Smooth muscle cell of the coronary artery (primary cell): Measurements from ENCODE around the gene TUBG2. TPM values are rescaled to one million over a fixed set of nuclear protein-coding genes. Genes with fewer than 3 reads are reported as not detected.

Source experiments
- total RNA-seq: library from RNA; depleted of rRNA; stranded (reverse); fragments of >200 nt; gene quantifications from 2 replicates; pipeline ENCODE4 v1.2.3, GENCODE V29; 2014; ENCODE audit warnings: low replicate concordance

Gene TUBG2
- 5.4 and 6.8 TPM in 2 replicates for total RNA-seq

DNA sequence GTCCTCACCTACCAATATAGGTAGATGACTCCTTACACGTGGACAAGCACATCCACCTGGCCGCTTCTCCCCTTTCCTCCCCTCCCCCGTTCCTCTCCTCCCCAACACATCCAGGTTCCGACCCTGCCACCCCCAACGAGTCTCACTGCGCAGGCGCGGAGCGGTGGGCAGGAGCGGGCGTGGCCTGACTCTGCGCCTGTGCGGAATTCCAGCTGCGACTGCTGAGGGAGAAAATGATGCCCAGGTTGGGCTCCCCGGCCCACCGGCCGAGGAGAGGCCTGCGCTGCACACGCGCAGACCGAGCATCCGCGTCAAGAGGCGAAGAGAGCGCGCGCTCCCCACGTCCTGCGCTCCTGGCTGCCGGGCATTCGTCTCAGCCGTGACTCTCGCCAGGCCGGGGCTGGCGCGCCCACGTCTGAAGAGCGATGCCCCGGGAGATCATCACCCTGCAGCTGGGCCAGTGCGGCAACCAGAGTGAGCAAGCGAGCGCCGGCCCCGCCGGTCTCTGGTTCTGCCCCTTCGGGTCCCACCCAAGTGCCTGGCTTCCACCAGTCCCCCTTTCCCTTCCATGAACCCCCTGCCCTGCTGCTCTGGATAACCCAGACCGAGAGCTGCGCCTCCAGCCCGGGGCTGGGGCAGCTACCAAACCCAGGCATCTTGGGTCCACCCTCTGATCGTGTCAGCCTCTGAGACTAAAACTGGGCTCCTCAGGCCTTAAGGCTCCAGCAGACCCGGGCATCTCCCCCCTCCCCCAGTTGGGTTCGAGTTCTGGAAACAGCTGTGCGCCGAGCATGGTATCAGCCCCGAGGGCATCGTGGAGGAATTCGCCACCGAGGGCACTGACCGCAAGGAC lies at the start of gene TUBG2:
TUBG2 (plus strand) TSS at position 206 of the 853 bp plus-strand sequence; CDS start at position 426, 220 bp downstream.

GRCh38 chr17:42676424-42677011 lies 17.4 kb downstream of the TUBG2 start, which contains the start of gene PLEKHH3:
Gene PLEKHH3, minus strand, starts transcription at chr17:42676994. Its CDS starts 431 bp downstream, at chr17:42676563.

DNA sequence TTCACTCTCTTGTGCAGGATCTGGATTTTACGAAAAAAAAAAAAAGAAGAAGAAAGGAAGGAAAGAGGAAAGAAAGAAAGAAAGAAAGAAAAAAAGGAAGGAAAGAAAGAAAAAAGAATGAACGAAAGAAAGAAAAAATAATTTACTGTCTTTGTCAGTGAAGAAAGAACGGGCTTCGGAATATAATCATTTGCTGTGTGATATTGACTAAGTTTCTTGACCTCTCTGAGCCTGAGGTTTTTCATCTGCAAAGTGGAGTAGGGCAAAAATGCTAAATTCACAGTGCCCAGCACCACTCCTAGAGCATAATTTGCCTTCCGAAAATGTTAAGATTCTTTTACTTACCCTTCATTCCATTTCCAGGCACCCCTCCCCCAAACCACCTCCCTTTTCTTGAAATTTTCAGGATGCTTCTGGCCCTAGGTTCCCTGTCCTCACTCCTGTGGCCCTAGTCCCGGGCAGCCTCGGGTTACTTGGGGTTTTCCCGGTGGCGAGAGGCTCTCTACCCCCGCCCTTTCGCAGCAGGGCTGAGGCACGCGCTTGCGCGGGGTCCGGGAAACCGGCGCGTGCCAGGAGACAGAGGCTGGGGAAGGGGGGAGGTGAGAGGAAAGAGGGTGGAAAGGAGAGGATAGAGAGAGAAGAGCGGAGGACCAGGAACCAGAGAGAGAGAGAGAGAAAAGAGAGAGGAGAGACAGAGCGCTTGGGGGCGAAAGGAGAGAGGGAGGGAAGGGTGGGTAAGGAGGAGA lies 23.1 kb downstream of the TUBG2 start, which contains the start of gene CNTNAP1:
CNTNAP1 (plus strand) TSS at position 556 of the 746 bp plus-strand sequence. CDS start 299 bp downstream, outside the sequence.

Other genes with a start within 250 kb of the TUBG2 start
- 602 and 708 TPM in 2 replicates for gene CAVIN1, start 236.0 kb upstream of the TUBG2 start, total RNA-seq
- gene ATP6V0A1, start 200.4 kb upstream of the TUBG2 start, total RNA-seq = 39.1 and 76.6 TPM in 2 replicates
- 23.8 and 24.6 TPM in 2 replicates for gene NAGLU, start 123.0 kb upstream of the TUBG2 start, total RNA-seq
- 1.8 and 8.9 TPM in 2 replicates for gene HSD17B1, start 106.4 kb upstream of the TUBG2 start, total RNA-seq
- 5.4 and 8.2 TPM in 2 replicates for gene COASY, start 97.1 kb upstream of the TUBG2 start, total RNA-seq
- gene MLX, start 92.2 kb upstream of the TUBG2 start, total RNA-seq = 33.7 and 38.0 TPM in 2 replicates
- gene PSMC3IP, start 81.6 kb upstream of the TUBG2 start, total RNA-seq = 2.8 and 3.7 TPM in 2 replicates
- gene RETREG3, start 49.9 kb upstream of the TUBG2 start, total RNA-seq = 56.1 and 95.8 TPM in 2 replicates
- 21.9 and 23.5 TPM in 2 replicates for gene TUBG1, start 49.6 kb upstream of the TUBG2 start, total RNA-seq
- 9.1 and 10.9 TPM in 2 replicates for gene PLEKHH3, start 17.7 kb downstream of the TUBG2 start, total RNA-seq
- 1.3 and 4.3 TPM in 2 replicates for gene CCR10, start 22.6 kb downstream of the TUBG2 start, total RNA-seq
- gene CNTNAP1, start 23.2 kb downstream of the TUBG2 start, total RNA-seq = 24.3 and 26.6 TPM in 2 replicates
- 6.7 and 31.2 TPM in 2 replicates for gene EZH1, start 85.8 kb downstream of the TUBG2 start, total RNA-seq
- gene RAMP2, start 101.9 kb downstream of the TUBG2 start, total RNA-seq = 0.30 TPM in 1 of 2 replicates, not detected in the other
- gene VPS25, start 114.2 kb downstream of the TUBG2 start, total RNA-seq = 53.2 and 64.7 TPM in 2 replicates
- 0.12 and 1.6 TPM in 2 replicates for gene WNK4, start 121.3 kb downstream of the TUBG2 start, total RNA-seq
- 61.5 and 63.4 TPM in 2 replicates for gene COA3, start 139.4 kb downstream of the TUBG2 start, total RNA-seq
- gene CNTD1, start 139.6 kb downstream of the TUBG2 start, total RNA-seq = 0.30 TPM in 1 of 2 replicates, not detected in the other
- gene BECN1, start 165.0 kb downstream of the TUBG2 start, total RNA-seq = 150 and 195 TPM in 2 replicates
- 32.3 and 68.3 TPM in 2 replicates for gene PSME3, start 174.1 kb downstream of the TUBG2 start, total RNA-seq
- 0.23 and 0.30 TPM in 2 replicates for gene AOC2, start 185.3 kb downstream of the TUBG2 start, total RNA-seq
- 0.23 and 0.94 TPM in 2 replicates for gene AOC3, start 191.9 kb downstream of the TUBG2 start, total RNA-seq
- not detected in 2 replicates for gene G6PC1, start 241.5 kb downstream of the TUBG2 start, total RNA-seq